ENCODE measurements around the gene ITGA11. TPM values are rescaled to one million over a fixed set of nuclear protein-coding genes. Genes with fewer than 3 reads are reported as not detected.

ITGA11 gene
- total RNA-seq, 1 donor from 2014 or later, result not detected

DNA sequence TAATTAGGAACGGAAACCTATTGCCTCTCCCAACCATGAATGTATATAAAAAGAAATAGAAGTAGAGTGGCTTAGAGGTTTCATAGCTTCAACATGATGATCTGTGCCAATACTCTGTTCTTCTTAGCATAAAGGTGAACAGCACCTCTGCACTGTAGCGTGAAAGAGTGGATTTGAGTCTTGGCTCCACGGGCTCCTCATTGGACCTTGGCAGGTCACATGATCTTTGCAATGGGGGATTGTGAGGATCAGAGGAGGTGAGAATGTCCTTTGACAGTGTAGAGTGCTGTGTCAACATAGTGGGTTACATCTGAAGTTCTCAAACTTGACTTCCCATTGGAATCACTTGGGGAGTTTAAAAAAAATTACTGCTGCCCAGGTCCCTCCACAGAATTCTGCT, 103.0 kb downstream of the ITGA11 start:
- TF ChIP-seq, protein P1, sequence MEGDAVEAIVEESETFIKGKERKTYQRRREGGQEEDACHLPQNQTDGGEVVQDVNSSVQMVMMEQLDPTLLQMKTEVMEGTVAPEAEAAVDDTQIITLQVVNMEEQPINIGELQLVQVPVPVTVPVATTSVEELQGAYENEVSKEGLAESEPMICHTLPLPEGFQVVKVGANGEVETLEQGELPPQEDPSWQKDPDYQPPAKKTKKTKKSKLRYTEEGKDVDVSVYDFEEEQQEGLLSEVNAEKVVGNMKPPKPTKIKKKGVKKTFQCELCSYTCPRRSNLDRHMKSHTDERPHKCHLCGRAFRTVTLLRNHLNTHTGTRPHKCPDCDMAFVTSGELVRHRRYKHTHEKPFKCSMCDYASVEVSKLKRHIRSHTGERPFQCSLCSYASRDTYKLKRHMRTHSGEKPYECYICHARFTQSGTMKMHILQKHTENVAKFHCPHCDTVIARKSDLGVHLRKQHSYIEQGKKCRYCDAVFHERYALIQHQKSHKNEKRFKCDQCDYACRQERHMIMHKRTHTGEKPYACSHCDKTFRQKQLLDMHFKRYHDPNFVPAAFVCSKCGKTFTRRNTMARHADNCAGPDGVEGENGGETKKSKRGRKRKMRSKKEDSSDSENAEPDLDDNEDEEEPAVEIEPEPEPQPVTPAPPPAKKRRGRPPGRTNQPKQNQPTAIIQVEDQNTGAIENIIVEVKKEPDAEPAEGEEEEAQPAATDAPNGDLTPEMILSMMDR (IDR thresholded peaks at IDR 0.05; ENCODE audit: unreplicated experiment), result no peak
- H3K9me3 Mint-ChIP-seq (ENCODE audit: low read depth), result no peaks in the 10 kb centered on the region
- DNase-seq (ENCODE audit: low spot score, unreplicated experiment), result no peak
- no peaks in the 10 kb centered on the region for H3K36me3 Mint-ChIP-seq (ENCODE audit: insufficient read depth)
- H3K27me3 Mint-ChIP-seq, result peaks cover 46% of the 10 kb centered on the region
- H3K4me3 Mint-ChIP-seq (ENCODE audit: low read depth), result no peak overlapping the region
- no peaks in the 10 kb centered on the region for H3K4me1 Mint-ChIP-seq (ENCODE audit: low read depth)
- H3K27ac Mint-ChIP-seq, result no peak overlapping the region

DNA sequence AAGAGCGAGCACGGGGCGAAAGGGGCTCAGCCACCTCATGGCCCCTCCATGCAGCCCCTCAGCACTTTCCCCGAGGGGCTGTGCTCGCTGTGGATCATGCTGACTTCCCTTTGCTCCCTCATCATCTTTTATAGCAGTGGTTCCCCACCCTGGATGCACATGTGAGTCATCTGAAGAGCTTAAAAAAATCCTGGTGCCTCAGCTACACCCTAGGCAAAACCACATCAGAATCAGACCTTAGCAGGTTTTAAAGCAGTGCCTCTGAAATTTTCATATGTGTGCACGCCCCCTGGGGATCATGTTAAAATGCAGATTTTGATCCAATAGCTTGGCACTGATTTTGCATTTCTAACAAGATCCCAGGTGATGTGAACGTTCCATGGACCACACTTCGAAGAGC, 103.5 kb downstream of the ITGA11 start:
- no peak overlapping the region for H3K4me3 Mint-ChIP-seq (ENCODE audit: low read depth)
- H3K27me3 Mint-ChIP-seq, result peaks cover 49% of the 10 kb centered on the region
- no peaks in the 10 kb centered on the region for H3K9me3 Mint-ChIP-seq (ENCODE audit: low read depth)
- no peak for DNase-seq (ENCODE audit: low spot score, unreplicated experiment)
- TF ChIP-seq, protein P1 (IDR thresholded peaks at IDR 0.05; ENCODE audit: unreplicated experiment), result no peak
- no peak overlapping the region for H3K27ac Mint-ChIP-seq
- no peaks in the 10 kb centered on the region for H3K36me3 Mint-ChIP-seq (ENCODE audit: insufficient read depth)
- no peaks in the 10 kb centered on the region for H3K4me1 Mint-ChIP-seq (ENCODE audit: low read depth)

DNA sequence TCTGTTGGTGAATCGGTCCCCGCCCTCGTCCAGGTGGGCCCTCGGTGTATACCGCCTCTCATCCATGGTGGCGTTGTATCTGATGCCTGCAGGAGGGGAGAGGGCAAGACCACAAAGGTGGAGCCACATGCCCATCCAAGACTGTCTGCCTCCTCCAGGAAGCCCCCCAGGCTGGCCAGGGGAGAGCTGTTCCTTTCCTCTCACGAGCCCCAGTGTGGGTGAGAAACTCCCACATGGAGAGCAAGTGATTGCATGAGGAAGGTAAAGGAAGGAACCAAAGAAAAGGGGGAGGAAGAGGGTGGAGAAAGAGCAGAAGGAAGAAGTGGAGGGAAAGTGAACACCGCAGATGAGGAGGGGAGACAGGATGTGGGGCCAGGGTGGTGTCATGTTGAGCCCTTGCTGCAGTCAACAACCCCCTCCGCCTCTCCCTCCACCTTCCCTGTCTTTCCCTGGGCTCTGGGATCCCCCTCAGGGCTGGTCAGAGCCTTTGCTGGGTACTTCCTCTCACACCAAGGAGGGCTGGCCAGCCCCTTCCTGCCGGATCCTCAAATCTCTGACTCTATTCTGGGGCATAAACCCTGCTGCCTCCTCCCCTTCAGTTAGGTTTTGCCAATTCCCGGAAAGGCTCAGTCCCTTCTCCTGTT, 105.1 kb downstream of the ITGA11 start:
- Mint-ChIP-seq H3K36me3 (ENCODE audit: insufficient read depth) (no peaks in the 10 kb centered on the region), H3K4me3 (ENCODE audit: low read depth) (no peak overlapping the region), H3K9me3 (ENCODE audit: low read depth) (no peaks in the 10 kb centered on the region), H3K4me1 (ENCODE audit: low read depth) (no peaks in the 10 kb centered on the region), H3K27ac (no peak overlapping the region), H3K27me3 (peaks cover 50% of the 10 kb centered on the region)
- no peak for DNase-seq (ENCODE audit: low spot score, unreplicated experiment)
- TF ChIP-seq, protein P1 (IDR thresholded peaks at IDR 0.05; ENCODE audit: unreplicated experiment), result no peak

DNA sequence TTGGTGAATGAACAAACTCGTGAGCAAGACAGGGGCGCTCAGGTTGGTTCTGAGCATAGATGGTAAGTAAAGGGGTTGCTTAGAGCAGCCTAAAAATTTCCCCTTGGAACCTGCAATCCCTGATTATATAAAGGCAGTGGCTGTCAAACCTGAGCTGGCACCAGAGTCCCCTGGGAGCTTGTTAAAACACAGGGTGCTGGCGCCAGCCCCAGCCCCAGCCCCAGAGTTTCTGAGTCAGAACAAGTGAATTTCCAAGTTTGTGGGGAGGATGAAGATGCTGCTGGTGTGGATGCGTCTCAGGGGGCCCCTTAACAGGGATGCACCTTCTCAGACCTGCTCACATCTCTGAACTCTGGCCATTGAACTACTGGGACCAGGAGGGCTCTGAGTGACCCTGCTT, 106.2 kb downstream of the ITGA11 start:
- H3K36me3 Mint-ChIP-seq (ENCODE audit: insufficient read depth), result no peaks in the 10 kb centered on the region
- no peaks in the 10 kb centered on the region for H3K4me1 Mint-ChIP-seq (ENCODE audit: low read depth)
- H3K27me3 Mint-ChIP-seq, result peaks cover 46% of the 10 kb centered on the region
- H3K9me3 Mint-ChIP-seq (ENCODE audit: low read depth), result no peaks in the 10 kb centered on the region
- TF ChIP-seq, protein P1 (IDR thresholded peaks at IDR 0.05; ENCODE audit: unreplicated experiment), result no peak
- no peak overlapping the region for H3K27ac Mint-ChIP-seq
- H3K4me3 Mint-ChIP-seq (ENCODE audit: low read depth), result no peak overlapping the region
- no peak for DNase-seq (ENCODE audit: low spot score, unreplicated experiment)

DNA sequence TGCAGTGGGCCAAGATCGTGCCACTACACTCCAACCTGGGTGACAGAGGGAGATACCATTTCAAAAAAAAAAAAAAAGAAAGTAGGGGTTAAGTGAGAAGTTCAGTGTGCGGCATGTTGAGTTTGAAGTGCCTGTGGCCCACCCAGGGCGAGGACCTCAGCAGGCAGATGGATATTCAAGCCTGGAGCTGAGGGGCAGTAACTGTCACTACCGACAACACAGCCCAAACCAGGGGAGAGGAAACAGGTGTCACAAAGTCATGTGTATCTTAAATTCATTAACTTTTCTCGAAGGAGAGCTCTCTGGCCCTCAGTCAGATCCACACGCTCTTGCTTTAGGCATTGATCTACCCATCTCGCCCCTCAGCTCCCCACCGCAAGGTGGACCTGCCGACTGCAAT, 109.2 kb downstream of the ITGA11 start:
- DNase-seq (ENCODE audit: low spot score, unreplicated experiment), result no peak
- H3K4me3 Mint-ChIP-seq (ENCODE audit: low read depth), result no peak overlapping the region
- no peaks in the 10 kb centered on the region for H3K36me3 Mint-ChIP-seq (ENCODE audit: insufficient read depth)
- H3K27ac Mint-ChIP-seq, result no peak overlapping the region
- no peaks in the 10 kb centered on the region for H3K9me3 Mint-ChIP-seq (ENCODE audit: low read depth)
- H3K4me1 Mint-ChIP-seq (ENCODE audit: low read depth), result no peaks in the 10 kb centered on the region
- peaks cover 25% of the 10 kb centered on the region for H3K27me3 Mint-ChIP-seq
- TF ChIP-seq, protein P1 (IDR thresholded peaks at IDR 0.05; ENCODE audit: unreplicated experiment), result no peak
